Right atrium auricular region (tissue), 2 donors: ENCODE measurements around the gene SETD1B. TPM values are rescaled to one million over a fixed set of nuclear protein-coding genes. Genes with fewer than 3 reads are reported as not detected.
"Not testable (repeated sequence)": the region's sequence is repeated elsewhere in the genome, so short reads cannot be mapped to it uniquely, and the experiment has no call there.

Source experiments
- DNase-seq: peaks from one replicate; pipeline ENCODE4 v3.0.0-alpha.2; 2019; ENCODE audit warnings: low spot score
- H3K27ac ChIP-seq, 2 donors: fragments of 200-600 bp; sonication (generic); 1 replicate in 1 of 2; 2 replicates in 1 of 2; pipeline ENCODE4 v1.5.1; 2016 to 2019
- H3K27me3 ChIP-seq, 2 donors: fragments of 200-600 bp; sonication (generic); one replicate each; pipeline versions ENCODE4 v1.5.1 to v1.6.0; 2017 to 2019
- H3K36me3 ChIP-seq: fragments of 200-600 bp; sonication (generic); one replicate; pipeline ENCODE4 v1.5.1; 2016
- H3K4me1 ChIP-seq, 2 donors: fragments of 200-600 bp; sonication (generic); one replicate each; pipeline versions ENCODE4 v1.5.1 to v1.6.0; 2017 to 2019
- H3K4me3 ChIP-seq, 2 donors: fragments of 200-600 bp; sonication (generic); 1 replicate in 1 of 2; 2 replicates in 1 of 2; pipeline ENCODE4 v1.5.1; 2017 to 2019; ENCODE audit warnings: mild to moderate bottlenecking in 1 of 2, moderate library complexity in 1 of 2
- H3K9me3 ChIP-seq, 2 donors: fragments of 200-600 bp; sonication (generic); one replicate each; pipeline ENCODE4 v1.5.1; 2019
- total RNA-seq, 2 donors: library from RNA; depleted of rRNA; stranded (reverse); fragments of >200 nt; gene quantifications; one replicate each; pipeline ENCODE4 v1.1.0, GENCODE V29; 2016
- TF ChIP-seq, protein P1 (sequence below), 2 donors: fragments of 200-600 bp; sonication (generic); IDR thresholded peaks; one replicate each; pipeline ENCODE4 v1.5.1; 2019; ENCODE audit warnings: antibody characterized with exemption in 2 of 2

SETD1B gene
- total RNA-seq, 2 donors from 2014 or later = 6.0 to 9.3 TPM

DNA sequence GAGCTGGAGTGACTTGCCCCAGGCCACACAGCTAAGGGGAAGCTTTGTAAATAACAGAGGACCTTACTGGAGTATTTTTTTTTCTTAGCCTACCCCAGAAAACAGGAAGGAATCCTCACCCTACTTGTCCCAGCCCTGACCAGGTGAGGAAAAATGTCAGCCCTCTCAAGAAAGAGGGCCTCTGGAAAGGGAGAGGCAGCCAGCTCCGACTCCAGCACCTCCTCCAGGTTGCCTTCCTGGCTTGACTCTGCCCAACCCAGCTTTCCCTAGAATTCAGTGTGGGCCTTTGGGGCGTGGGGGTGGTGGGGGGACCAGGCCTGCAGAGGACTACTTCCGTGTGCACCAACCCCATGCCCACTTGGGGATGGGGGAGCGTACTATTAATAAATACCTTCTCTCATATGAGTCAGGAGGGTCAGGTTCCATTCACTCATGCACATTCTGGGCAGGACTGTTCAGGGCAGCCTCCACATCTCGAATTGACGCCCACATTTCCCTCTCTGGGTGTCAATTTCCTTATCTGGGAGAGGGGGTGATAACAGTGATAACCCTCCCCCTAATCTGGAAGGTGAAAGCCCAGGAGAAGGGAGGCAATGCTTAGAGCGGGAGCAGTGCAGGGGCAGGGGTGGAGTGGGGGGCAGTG lies 15.5 kb upstream of the SETD1B start:
- Histone ChIP-seq H3K27me3 (no peaks in the 10 kb centered on the region), H3K4me3 (no peak overlapping the region), H3K27ac (no peak overlapping the region), H3K9me3 (no peaks in the 10 kb centered on the region), H3K36me3 (no peaks in the 10 kb centered on the region), H3K4me1 (peaks cover 0 to 32% of the 10 kb centered on the region in 2 donors)
- TF ChIP-seq, protein P1, sequence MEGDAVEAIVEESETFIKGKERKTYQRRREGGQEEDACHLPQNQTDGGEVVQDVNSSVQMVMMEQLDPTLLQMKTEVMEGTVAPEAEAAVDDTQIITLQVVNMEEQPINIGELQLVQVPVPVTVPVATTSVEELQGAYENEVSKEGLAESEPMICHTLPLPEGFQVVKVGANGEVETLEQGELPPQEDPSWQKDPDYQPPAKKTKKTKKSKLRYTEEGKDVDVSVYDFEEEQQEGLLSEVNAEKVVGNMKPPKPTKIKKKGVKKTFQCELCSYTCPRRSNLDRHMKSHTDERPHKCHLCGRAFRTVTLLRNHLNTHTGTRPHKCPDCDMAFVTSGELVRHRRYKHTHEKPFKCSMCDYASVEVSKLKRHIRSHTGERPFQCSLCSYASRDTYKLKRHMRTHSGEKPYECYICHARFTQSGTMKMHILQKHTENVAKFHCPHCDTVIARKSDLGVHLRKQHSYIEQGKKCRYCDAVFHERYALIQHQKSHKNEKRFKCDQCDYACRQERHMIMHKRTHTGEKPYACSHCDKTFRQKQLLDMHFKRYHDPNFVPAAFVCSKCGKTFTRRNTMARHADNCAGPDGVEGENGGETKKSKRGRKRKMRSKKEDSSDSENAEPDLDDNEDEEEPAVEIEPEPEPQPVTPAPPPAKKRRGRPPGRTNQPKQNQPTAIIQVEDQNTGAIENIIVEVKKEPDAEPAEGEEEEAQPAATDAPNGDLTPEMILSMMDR (IDR thresholded peaks at IDR 0.05) = no peak
- DNase-seq = no peak

DNA sequence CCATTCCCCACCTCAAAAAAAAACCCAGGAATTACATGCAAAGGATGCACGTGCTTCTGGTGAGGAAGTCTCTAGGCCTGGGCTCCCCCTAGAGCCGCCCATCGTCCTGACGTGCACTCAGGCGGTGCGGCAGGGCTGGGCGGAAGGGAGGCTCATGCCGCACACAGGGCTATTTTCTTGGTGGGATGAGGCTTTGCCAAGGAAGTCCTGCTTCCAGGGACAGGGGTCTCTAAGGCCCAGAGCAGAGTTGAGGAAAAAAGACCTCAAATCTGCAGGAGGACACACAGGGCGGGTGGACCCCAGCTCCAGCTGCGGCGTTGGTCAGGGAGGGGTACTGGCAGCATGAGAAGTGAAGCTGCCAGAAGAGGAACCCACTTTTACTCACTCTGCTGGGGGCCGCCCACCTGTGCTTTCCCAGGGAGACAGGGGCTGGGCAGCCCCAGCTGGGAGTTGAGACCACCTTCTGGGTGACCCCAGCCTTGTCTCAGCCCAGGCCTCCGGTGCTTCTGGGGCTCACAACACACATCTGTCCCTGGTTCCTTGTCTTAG lies 14.5 kb upstream of the SETD1B start:
- no peaks in the 10 kb centered on the region for H3K9me3 ChIP-seq
- no peak for DNase-seq
- no peaks in the 10 kb centered on the region for H3K36me3 ChIP-seq
- no peaks in the 10 kb centered on the region for H3K27me3 ChIP-seq
- H3K4me3 ChIP-seq = no peak overlapping the region
- peaks cover 0 to 42% of the 10 kb centered on the region in 2 donors for H3K4me1 ChIP-seq
- H3K27ac ChIP-seq = peak overlapping the region; percentile 24 to 58
- TF ChIP-seq, protein P1 (IDR thresholded peaks at IDR 0.05) = no peak

DNA sequence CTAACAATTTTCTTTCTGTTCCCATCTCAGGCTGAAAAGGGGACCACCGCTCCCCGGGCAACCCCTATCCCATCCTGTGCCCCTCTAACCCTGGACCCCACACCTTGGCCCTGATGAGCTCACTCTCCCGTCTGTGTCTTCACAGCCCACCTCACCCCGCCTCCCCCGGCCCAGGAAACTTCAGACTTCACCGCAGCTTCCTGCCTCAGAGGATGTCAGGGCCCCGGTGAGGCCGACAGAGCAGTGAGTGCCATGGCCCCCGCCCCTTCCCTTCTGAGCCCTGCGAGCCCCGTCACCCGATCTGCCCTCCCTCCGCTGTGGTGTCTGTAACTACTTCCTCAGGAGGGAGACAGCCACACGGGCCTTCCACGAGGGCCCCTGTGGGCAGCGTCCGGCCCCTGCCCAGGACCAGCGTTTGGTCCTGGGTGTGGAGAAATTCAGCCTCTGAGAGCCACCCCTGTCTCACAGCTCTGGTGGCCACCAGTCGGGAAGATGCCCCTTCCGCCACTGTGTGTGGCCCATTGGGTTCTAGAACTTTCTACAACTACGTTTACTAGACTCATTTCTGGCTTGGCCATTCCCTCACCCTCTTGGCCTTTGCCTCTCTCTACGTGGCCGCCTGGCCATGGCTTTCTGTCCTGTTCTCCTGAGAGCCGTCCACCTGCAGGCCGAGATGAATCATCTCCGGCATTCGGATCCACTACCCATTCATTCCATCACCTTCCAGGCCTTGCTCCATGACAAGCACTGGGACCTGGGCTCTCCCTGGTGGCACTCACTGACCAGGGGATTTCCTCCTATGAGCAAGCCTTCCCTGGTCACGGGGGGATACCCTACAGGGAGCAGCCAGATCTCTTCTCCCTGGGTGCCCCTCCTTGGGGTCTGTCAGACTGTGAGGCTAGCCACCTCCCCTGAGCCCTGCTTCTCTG lies 13.7 kb upstream of the SETD1B start:
- no peaks in the 10 kb centered on the region for H3K9me3 ChIP-seq
- no peak for DNase-seq
- no peak overlapping the region for H3K4me3 ChIP-seq
- H3K27ac ChIP-seq = peak overlapping the region; percentile 24 to 58
- no peaks in the 10 kb centered on the region for H3K27me3 ChIP-seq
- peaks cover 0 to 49% of the 10 kb centered on the region in 2 donors for H3K4me1 ChIP-seq
- TF ChIP-seq, protein P1 (IDR thresholded peaks at IDR 0.05) = no peak
- no peaks in the 10 kb centered on the region for H3K36me3 ChIP-seq

DNA sequence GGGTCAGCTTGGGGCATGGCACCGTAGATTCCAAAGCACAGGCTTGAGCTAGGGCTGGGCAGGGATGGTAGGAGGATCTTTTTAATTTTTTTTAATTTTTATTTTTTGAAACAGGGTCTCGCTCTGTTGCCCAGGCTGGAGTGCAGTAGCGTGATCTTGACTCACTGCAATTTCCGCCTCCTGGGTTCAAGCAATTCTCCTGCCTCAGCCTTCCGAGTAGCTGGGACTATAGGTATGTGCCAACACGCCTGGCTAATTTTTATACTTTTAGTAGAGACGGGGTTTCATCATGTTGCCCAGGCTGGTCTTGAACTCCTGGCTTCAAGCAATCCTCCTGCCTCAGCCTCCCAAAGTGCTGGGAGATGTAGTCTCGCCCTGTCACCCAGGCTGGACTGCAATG lies 13.0 kb upstream of the SETD1B start:
- H3K4me1 ChIP-seq = peaks cover 0 to 57% of the 10 kb centered on the region in 2 donors
- not testable (repeated sequence) for H3K4me3 ChIP-seq, DNase-seq, H3K27ac ChIP-seq, H3K9me3 ChIP-seq, H3K36me3 ChIP-seq, H3K27me3 ChIP-seq

DNA sequence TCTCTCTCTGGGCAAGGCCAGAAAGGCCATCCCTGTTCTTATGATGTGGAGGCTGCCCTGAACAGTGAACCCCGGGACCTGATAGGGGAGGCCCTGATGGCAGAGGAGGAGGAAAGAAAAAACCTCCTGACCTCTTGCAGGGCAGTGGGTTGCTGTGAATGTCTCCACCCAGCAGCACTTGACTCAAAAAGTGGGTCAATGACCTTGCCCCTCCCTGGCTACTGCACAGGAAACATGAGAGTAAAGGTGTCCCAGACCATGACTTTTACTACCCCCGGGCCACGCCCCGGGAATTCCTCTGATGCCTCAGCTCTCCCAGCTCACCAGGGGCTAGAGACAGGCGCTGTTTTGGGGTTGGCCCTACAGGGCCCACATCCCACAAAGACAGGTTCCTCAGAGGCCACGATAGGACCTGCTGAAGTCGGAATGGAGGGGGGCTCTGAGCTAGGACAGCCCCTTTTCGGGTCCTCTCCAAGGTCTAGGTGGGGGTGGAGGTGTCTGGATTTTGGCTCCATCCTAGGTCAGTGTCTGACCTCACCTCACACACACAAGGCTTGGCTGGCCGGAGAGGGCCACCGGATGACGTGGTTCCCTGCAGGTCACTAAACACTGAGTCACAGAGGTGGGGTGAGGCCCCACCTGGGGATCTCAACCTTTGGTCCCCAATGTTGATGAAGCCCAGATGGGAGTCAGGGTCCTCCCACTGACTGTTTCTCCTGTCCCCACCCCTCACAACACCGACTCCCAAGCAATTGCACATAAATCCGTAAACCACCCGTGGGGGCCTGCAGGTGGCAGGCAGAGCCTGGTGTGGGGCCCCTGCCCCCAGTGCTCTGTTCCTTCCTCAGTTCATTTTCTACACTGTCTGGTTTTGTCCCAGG lies 11.9 kb upstream of the SETD1B start:
- H3K27ac ChIP-seq = peak overlapping the region in 1 of 2 donors; percentile 100
- peaks cover 0 to 67% of the 10 kb centered on the region in 2 donors for H3K4me1 ChIP-seq
- H3K27me3 ChIP-seq = no peaks in the 10 kb centered on the region
- peaks cover 7% of the 10 kb centered on the region for H3K36me3 ChIP-seq
- TF ChIP-seq, protein P1 (IDR thresholded peaks at IDR 0.05) = no peak
- no peak for DNase-seq
- no peak overlapping the region for H3K4me3 ChIP-seq
- no peaks in the 10 kb centered on the region for H3K9me3 ChIP-seq
